ENCODE measurements around the gene GUCY2F.

GUCY2F gene

GRCh38 chrX:109489174-109489573 lies 7.3 kb upstream of the GUCY2F start:
- no peak for TF ChIP-seq CTCF (IDR thresholded peaks at IDR 0.05; ENCODE audit: low read depth, low read length, missing control alignments)
- Histone ChIP-seq H3K4me3 (ENCODE audit: low read depth, low read length) (no peak overlapping the region), H3K36me3 (replicated peaks) (no peaks in the 10 kb centered on the region), H3K27ac (no peak overlapping the region), H3K27me3 (replicated peaks) (no peaks in the 10 kb centered on the region)
- no peak for DNase-seq
- in situ Hi-C loops (cut with HindIII; ENCODE audit: low pct_ligation_motif_present, low sequenced_read_pairs), result no loop called here

GRCh38 chrX:109487640-109488039 lies 5.8 kb upstream of the GUCY2F start:
- no peak overlapping the region for H3K4me3 ChIP-seq (ENCODE audit: low read depth, low read length)
- H3K27ac ChIP-seq, result no peak overlapping the region
- TF ChIP-seq CTCF (IDR thresholded peaks at IDR 0.05; ENCODE audit: low read depth, low read length, missing control alignments), result no peak
- in situ Hi-C loops (cut with HindIII; ENCODE audit: low pct_ligation_motif_present, low sequenced_read_pairs), result no loop called here
- no peaks in the 10 kb centered on the region for H3K36me3 ChIP-seq (replicated peaks)
- DNase-seq, result no peak
- no peaks in the 10 kb centered on the region for H3K27me3 ChIP-seq (replicated peaks)

GRCh38 chrX:109485470-109486340 lies 3.8 kb upstream of the GUCY2F start:
- TF ChIP-seq CTCF (IDR thresholded peaks at IDR 0.05; ENCODE audit: low read depth, low read length, missing control alignments), result peak; percentile 98
- in situ Hi-C loops (cut with HindIII; ENCODE audit: low pct_ligation_motif_present, low sequenced_read_pairs), result no loop called here
- H3K27ac ChIP-seq, result no peak overlapping the region
- no peak overlapping the region for H3K4me3 ChIP-seq (ENCODE audit: low read depth, low read length)
- peak; percentile 65 for DNase-seq
- no peaks in the 10 kb centered on the region for H3K36me3 ChIP-seq (replicated peaks)
- H3K27me3 ChIP-seq (replicated peaks), result no peaks in the 10 kb centered on the region

GRCh38 chrX:109484886-109485285 lies 3.0 kb upstream of the GUCY2F start:
- no peak for DNase-seq
- no peaks in the 10 kb centered on the region for H3K36me3 ChIP-seq (replicated peaks)
- H3K4me3 ChIP-seq (ENCODE audit: low read depth, low read length), result no peak overlapping the region
- in situ Hi-C loops (cut with HindIII; ENCODE audit: low pct_ligation_motif_present, low sequenced_read_pairs), result no loop called here
- no peak overlapping the region for H3K27ac ChIP-seq
- no peaks in the 10 kb centered on the region for H3K27me3 ChIP-seq (replicated peaks)
- TF ChIP-seq CTCF (IDR thresholded peaks at IDR 0.05; ENCODE audit: low read depth, low read length, missing control alignments), result no peak

GRCh38 chrX:109475174-109475891 lies 6.6 kb downstream of the GUCY2F start:
- Histone ChIP-seq H3K36me3 (replicated peaks) (no peaks in the 10 kb centered on the region), H3K27ac (no peak overlapping the region), H3K27me3 (replicated peaks) (no peaks in the 10 kb centered on the region), H3K4me3 (ENCODE audit: low read depth, low read length) (peak overlapping the region; percentile 2)
- peak; percentile 61 for TF ChIP-seq CTCF (IDR thresholded peaks at IDR 0.05; ENCODE audit: low read depth, low read length, missing control alignments)
- in situ Hi-C loops (cut with HindIII; ENCODE audit: low pct_ligation_motif_present, low sequenced_read_pairs), result no loop called here
- DNase-seq, result peak; percentile 53

Data from brain microvascular endothelial cell (primary cell).